Lower lobe of right lung (tissue), 2 donors: Measurements from ENCODE around the gene AURKAIP1. TPM values are rescaled to one million over a fixed set of nuclear protein-coding genes. Genes with fewer than 3 reads are reported as not detected.

Source experiments
- ATAC-seq, 2 donors: fragments of 200-7000 bp; cut with Tn5 transposase; one replicate each; pipeline ENCODE4 v1.9.1; 2020 to 2022; ENCODE audit warnings: mild to moderate bottlenecking in 2 of 2, moderate library complexity in 2 of 2
- DNase-seq: peaks from one replicate; pipeline ENCODE4 v3.0.0-alpha.2; 2020
- H3K27ac ChIP-seq: fragments of 200-600 bp; one replicate; pipeline ENCODE4 v1.8.0; 2022
- H3K27me3 ChIP-seq: fragments of 200-600 bp; one replicate; pipeline ENCODE4 v1.8.0; 2022; ENCODE audit warnings: low read depth
- H3K36me3 ChIP-seq: fragments of 200-600 bp; one replicate; pipeline ENCODE4 v1.8.0; 2022; ENCODE audit warnings: mild to moderate bottlenecking
- H3K4me1 ChIP-seq: fragments of 200-600 bp; one replicate; pipeline ENCODE4 v1.8.0; 2022
- H3K4me3 ChIP-seq: fragments of 200-600 bp; one replicate; pipeline ENCODE4 v1.8.0; 2022; ENCODE audit warnings: mild to moderate bottlenecking
- H3K9me3 ChIP-seq: fragments of 200-600 bp; one replicate; pipeline ENCODE4 v1.8.0; 2022
- intact Hi-C: fragments of 100-400 bp; cut with DNase I; formaldehyde crosslinking; loops from one replicate; pipeline ENCODE4 v1.11.0; 2022
- total RNA-seq: library from RNA; stranded (reverse); fragmentation: NEBNext Ultra II Directional; extraction: Animal tissue kit (Norgen Biotek cat#: 25700); gene quantifications from one replicate; pipeline ENCODE4 v1.2.1, GENCODE V29; 2021
- TF ChIP-seq, protein P1 (sequence below): fragments of 200-600 bp; IDR thresholded peaks from one replicate; pipeline ENCODE4 v1.8.0; 2022; ENCODE audit warnings: antibody characterized with exemption, mild to moderate bottlenecking
- donor health status: DM: no; HTN: yes; CAD: no; lungs with severe emphysema.

Gene AURKAIP1
- total RNA-seq, 1 donor from 2014 or later, result 82.4 TPM

DNA sequence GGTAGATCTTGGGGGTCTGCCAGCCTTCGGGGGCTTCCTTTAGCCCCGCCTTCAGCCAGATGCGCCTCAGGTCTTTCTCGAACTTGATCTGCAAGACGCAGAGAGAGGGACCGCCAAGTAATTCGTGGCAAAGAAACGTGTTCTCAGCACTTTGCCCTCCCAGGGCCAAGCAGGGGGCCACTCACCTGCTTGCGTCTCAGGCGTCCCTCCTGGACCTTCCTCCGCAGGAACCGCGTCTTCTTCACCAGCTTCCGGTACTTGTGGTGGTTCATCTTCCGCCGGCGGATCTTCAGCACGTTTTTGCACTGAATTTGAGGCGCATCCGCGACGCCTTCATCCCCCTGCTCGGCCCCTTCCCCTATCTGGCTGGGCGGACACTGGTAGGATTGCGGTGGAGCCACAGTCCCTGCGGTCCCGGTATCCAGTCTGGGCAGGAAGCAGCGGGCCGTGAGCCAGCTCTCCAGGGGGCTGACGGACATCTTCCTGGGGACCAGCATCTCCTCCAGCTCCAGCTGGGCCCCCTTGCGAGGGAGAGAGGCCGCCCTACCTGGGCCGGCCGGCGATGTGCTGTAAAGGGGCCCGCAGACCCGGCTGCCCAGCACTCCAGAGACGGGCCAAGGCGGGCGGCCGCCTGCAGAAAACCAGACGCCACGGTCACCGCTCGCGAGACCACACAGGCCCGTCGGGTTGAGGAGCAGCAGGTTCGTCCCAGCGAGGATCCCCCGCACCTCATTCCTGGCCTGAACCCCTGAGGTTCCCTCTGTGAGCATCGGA is 1.0 kb downstream of the AURKAIP1 start:
- H3K36me3 ChIP-seq, result peaks cover 18% of the 10 kb centered on the region
- TF ChIP-seq, protein P1, sequence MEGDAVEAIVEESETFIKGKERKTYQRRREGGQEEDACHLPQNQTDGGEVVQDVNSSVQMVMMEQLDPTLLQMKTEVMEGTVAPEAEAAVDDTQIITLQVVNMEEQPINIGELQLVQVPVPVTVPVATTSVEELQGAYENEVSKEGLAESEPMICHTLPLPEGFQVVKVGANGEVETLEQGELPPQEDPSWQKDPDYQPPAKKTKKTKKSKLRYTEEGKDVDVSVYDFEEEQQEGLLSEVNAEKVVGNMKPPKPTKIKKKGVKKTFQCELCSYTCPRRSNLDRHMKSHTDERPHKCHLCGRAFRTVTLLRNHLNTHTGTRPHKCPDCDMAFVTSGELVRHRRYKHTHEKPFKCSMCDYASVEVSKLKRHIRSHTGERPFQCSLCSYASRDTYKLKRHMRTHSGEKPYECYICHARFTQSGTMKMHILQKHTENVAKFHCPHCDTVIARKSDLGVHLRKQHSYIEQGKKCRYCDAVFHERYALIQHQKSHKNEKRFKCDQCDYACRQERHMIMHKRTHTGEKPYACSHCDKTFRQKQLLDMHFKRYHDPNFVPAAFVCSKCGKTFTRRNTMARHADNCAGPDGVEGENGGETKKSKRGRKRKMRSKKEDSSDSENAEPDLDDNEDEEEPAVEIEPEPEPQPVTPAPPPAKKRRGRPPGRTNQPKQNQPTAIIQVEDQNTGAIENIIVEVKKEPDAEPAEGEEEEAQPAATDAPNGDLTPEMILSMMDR, result no peak
- DNase-seq, result no peak
- H3K4me3 ChIP-seq, result peak overlapping the region; percentile 99
- ATAC-seq, result no peak
- no peaks in the 10 kb centered on the region for H3K9me3 ChIP-seq
- H3K27ac ChIP-seq, result peak overlapping the region; percentile 97
- no peaks in the 10 kb centered on the region for H3K27me3 ChIP-seq
- intact Hi-C loops, result no loop called here
- H3K4me1 ChIP-seq, result peaks cover 45% of the 10 kb centered on the region

DNA sequence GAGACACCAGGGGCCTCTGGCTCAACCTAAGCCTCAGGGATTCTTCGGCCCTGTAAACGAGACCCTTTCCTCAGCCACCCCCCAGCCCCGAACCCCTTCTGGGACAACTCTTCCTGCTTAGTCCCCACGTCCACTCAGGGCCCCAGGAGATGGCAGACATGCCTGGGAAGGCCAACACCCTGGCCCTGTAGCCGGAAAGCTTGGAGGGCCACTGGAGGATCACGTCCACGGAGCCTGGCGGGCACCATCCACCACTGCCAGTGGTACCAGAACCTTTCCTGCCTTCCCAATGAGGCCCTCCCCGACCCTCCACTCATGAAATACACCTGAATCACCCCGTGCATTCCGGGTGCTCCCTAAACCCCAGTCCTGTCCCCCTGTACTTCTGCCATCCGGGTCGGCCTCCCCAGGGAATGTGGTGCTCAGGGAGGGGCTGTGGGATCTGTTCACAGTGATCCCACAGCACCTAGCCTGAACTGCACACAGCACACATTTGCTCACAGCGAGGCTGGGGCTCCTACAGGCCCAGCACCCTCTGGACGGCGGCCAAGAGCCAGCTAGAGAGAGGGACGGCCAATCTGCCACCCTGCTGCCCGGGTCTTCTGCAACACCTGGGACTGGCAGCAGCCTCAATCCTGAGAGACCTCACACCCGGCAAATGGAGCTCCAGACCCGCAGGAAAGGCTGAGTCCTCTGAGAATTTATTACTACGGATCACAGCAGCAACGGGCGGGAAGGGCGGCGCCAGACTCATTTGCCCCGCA is 1.8 kb downstream of the AURKAIP1 start:
- Histone ChIP-seq H3K36me3 (peaks cover 18% of the 10 kb centered on the region), H3K4me1 (peaks cover 45% of the 10 kb centered on the region), H3K4me3 (peak overlapping the region; percentile 99), H3K9me3 (no peaks in the 10 kb centered on the region), H3K27ac (no peak overlapping the region), H3K27me3 (no peaks in the 10 kb centered on the region)
- ATAC-seq (no peak), DNase-seq (no peak)
- intact Hi-C loops, result no loop called here
- TF ChIP-seq, protein P1, result no peak

DNA sequence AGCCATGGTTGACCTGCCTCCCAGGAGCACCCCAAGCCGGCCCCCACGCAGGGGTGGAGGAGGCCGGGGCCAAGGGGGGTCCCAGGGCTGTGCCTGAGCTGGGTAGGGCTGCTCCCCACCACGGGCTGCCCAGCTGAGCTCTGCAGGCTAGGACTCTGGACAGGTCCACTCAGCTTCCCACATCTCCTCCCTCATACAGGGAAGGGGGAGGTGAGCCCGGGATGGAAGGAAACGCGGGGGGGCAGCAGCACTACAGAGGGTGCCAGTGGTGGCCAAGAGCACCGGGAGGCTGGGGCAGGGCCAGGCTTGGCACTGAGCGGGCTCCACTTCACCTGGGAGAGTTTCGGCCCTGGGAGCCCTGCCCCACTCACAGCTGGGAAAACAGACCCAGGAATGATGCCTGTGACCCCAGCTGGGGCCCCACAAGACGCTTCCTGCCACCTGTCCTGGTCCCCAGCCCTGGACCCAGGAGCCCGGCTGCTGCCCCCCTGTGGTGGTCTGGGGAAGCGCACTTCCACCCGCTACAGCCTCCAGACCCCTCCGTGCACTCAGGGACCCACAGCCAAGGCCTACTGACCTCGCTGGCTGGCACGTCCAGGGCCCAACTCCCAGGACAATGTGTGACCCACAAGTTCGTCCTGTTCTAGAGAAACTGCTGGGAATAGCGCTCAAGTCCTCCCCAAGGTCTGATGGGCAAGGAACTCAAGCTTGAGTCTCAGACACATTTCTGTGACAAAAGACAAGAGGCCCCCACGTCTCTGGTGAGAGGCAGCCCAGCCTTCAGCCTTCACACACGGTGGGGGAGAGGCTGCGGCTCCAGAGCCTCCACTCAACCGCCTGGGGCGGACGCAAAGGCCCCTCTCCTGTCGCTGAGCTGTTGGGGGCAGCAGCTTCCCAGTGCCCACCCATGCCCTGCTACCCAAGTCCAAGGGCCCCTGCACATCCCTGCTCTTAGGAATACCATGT is 3.0 kb downstream of the AURKAIP1 start:
- intact Hi-C loops, result no loop called here

DNA sequence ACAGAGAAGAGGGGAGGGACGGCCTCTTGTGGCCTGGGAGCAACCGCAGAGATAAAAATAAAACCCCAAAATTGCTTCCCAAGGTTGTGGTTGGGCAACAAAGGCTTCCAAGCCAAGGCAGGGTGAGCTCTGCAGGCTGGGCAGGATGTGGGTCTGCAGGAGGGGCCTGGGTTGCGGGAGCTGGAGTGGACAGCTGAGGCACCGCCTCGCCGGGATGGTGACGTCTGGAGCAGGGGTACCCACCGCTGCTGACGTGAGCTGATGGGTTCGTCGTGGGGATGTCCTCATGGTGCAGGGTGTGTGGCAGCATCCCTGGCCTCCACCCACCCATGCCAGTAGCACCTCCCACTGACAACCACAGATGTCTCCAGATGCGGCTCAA is 3.7 kb downstream of the AURKAIP1 start:
- no peak for ATAC-seq
- DNase-seq, result no peak

More for the DNA sequence above, 3.0 kb downstream of the AURKAIP1 start:
- H3K27ac ChIP-seq, result peak overlapping the region; percentile 5
- DNase-seq (peak; percentile 81), ATAC-seq (peak; percentile 49 to 65)
- no peaks in the 10 kb centered on the region for H3K9me3 ChIP-seq
- peaks cover 45% of the 10 kb centered on the region for H3K4me1 ChIP-seq
- TF ChIP-seq, protein P1, result peak; percentile 97
- H3K4me3 ChIP-seq, result no peak overlapping the region
- peaks cover 18% of the 10 kb centered on the region for H3K36me3 ChIP-seq
- H3K27me3 ChIP-seq, result no peaks in the 10 kb centered on the region

More for the DNA sequence above, 3.7 kb downstream of the AURKAIP1 start:
- intact Hi-C loops, result no loop called here
- peaks cover 41% of the 10 kb centered on the region for H3K4me1 ChIP-seq
- no peak overlapping the region for H3K4me3 ChIP-seq
- H3K27me3 ChIP-seq, result no peaks in the 10 kb centered on the region
- peaks cover 13% of the 10 kb centered on the region for H3K36me3 ChIP-seq
- H3K9me3 ChIP-seq, result no peaks in the 10 kb centered on the region
- H3K27ac ChIP-seq, result peak overlapping the region; percentile 5
- TF ChIP-seq, protein P1, result no peak
